ENCODE results near the gene TMEM151A.

The TMEM151A gene

GRCh38 chr11:66338276-66339161, 46.8 kb downstream of the TMEM151A start:
- no peak for DNase-seq

DNA sequence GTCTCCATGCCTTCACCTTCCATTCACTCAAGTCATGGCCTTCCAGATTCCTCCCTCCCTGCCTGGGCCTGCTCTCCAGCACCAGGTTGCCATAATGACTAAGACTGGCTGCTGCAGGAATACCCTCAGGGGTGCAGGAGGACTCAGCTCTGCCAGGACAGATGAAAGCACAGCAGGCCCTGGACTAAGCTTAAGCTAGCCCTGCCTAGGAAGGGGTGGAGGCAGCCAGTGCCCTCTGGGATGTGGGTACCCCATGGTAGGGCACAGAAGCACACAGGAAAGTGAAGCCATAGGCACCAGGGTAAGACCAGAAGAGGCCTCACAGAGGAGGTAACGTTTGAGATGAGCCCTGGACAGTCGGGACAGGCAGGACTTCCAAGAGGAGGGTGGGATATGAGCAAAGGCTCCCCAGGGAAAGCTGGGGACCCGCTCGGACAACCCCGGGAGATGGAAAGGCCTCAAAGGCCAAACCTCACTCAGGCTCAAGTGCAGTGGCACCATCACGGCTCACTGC, 47.5 kb downstream of the TMEM151A start:
- DNase-seq = no peak

DNA sequence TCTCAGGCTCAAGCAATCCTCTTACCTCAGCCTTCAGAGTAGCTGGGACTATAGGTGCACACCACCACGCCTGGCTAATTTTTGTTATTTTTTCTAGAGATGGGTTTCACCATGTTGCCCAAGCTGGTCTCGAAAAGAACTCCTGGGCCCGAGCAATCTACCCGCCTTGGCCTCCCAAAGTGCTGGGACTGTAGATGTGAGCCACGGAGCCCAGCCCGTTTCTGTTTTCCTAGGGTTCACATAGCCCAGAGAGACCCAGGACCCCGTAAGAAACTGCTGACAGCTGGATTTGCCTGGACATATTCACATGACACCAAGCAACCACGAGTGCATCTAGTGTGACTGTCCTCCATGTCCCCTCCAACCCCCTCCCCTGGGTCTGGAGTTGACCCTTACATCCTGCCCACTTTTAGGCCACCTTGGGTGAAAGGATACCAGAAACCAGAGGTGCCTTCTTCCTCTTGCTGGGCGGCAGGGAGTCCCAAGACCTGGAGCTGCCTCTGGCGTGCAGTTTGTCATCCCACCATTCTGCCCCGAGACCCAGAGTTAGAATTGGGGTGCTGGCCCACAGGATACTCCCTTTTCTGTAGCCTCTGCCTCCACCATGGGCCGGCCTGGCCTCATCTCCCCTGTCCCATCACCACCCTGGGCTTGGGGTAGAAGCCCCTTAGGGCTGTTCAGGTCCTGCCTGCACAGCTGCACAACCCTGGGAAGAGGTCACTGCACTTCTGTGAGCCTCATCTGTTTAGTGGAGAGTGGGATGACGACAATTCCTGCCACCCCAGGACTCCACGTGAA, 48.2 kb downstream of the TMEM151A start:
- DNase-seq = no peak

- no peak for DNase-seq
Measured at GRCh38 chr11:66340596-66341501, 49.2 kb downstream of the TMEM151A start.

- no peak for DNase-seq
Measured at GRCh38 chr11:66341502-66342126, 49.9 kb downstream of the TMEM151A start.

DNA sequence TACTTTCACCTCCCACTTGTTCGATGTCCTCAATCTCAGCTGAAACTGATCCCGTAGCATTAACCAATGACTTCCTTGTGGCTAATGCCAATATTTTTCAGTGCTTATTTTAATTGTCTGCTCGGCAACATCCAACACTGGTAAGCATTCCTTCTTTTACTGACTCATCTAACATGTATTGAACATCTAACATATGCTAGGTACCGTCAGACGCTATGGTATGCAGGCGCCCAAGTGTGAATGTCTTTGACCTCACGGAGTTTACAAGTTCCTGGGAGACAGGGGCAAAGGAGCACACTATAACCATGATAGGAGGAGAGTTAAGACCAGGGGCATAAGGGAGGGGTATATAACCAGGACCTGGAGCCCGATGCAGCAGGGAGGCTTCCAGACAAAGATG, 51.5 kb downstream of the TMEM151A start:
- DNase-seq = no peak

DNA sequence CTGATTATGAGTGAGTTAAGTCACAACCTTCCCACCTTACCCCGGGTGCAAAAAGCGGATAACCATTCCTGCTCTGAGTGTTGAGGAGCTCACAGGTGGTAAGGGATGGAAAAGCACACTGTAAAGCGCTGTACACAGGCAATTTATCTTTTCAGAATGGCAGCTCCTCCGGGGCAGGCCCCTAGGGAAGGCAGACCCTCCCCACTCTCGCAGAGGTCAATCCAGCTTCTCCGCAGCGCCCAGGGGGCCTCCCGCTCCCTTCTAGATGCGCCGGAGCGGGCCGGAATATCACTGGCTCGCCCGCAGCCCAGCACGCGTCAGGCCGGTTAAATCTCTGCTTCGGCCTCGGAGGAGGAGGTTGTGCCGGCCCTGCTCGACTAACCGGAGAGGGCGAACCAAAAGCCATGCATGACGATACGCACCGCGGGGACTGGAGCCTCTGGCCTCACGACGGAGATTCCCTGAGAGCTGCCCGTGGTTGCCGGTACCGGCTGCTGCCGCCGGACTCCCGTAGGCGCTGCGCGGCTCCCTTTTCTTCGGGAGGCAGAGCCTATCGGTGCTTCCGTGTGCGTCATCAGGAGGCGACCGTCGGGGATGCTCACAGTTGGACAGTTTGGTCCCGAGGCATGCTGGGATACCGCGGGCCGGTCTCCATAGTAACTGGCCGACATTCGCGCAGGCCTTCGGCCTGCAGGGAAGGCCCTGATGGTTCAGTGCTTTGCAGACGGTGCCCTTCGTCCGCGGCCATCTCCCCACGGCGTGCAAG, 53.0 kb downstream of the TMEM151A start, which contains the start of gene BRMS1:
BRMS1 (minus strand) TSS at position 555 of the 766 bp plus-strand sequence. CDS start 2,870 bp downstream, outside the sequence.
- DNase-seq = peak; percentile 96 to 98

DNA sequence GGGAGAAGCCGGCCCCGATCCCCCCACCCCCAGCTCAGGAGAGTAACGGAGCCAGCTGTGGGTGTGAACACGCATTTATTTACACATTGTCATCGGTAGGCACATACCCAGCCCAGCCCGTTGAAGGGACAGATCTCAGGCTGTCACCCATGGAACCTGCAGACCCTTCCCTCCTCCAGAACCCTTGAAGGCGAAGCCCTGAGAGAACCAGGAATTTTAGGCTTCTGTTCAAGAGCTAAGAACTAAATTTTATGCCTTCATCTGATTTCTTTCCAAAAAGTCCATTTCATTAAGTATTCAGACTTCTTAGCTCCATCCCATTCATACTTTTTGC, 53.6 kb downstream of the TMEM151A start:
- no peak for DNase-seq
